Measurements from ENCODE around the gene FRMPD2. TPM values are rescaled to one million over a fixed set of nuclear protein-coding genes. Genes with fewer than 3 reads are reported as not detected.

FRMPD2 gene
- total RNA-seq, 1 experiment from 2014 or later, result 0.44 TPM

GRCh38 chr10:48248462-48248861 lies 26.0 kb downstream of the FRMPD2 start:
- Histone ChIP-seq H4K5ac (ENCODE audit: insufficient read length, low read depth, low read length) (no peak overlapping the region), H4K20me1 (ENCODE audit: control insufficient read depth, insufficient read depth, insufficient read length) (no peaks in the 10 kb centered on the region), H2AFZ (ENCODE audit: low read length) (no peak overlapping the region), H2BK15ac (ENCODE audit: low read depth, low read length) (no peak overlapping the region), H2BK20ac (ENCODE audit: low read depth, low read length, poor library complexity, severe bottlenecking) (no peak overlapping the region), H3K4me2 (ENCODE audit: insufficient read depth, insufficient read length, low read length) (no peak overlapping the region), H2BK12ac (ENCODE audit: insufficient read length, low read depth, low read length) (no peak overlapping the region), H2AK5ac (ENCODE audit: insufficient read length, low read length) (no peak overlapping the region), H3K27ac (ENCODE audit: insufficient read length, low read depth, low read length) (no peak overlapping the region), H3K9me3 (ENCODE audit: control insufficient read depth, low read depth, low read length) (no peaks in the 10 kb centered on the region), H3K27me3 (ENCODE audit: insufficient read depth, low read length) (no peaks in the 10 kb centered on the region), H2BK120ac (ENCODE audit: low read depth, low read length, poor library complexity, severe bottlenecking) (no peak overlapping the region), H3K4me1 (ENCODE audit: insufficient read depth, low read length) (peaks cover 2% of the 10 kb centered on the region; the same call in 1 of the 2 replicates), H3T11ph (ENCODE audit: low read length) (no peak overlapping the region), H2BK5ac (ENCODE audit: insufficient read length, low read length) (no peak overlapping the region), H3K79me2 (ENCODE audit: insufficient read depth, low read length) (no peaks in the 10 kb centered on the region), H3K79me1 (ENCODE audit: insufficient read depth, low read depth, low read length, poor library complexity, severe bottlenecking) (no peaks in the 10 kb centered on the region), H3K14ac (ENCODE audit: insufficient read depth, low read length) (no peak overlapping the region), H4K8ac (replicated peaks; ENCODE audit: insufficient read length, low read depth, low read length) (no peak overlapping the region), H3K9ac (ENCODE audit: extremely low read depth, insufficient read length, low read length) (no peak overlapping the region), H4K91ac (ENCODE audit: insufficient read length, low read depth, low read length) (no peak overlapping the region), H3K4ac (ENCODE audit: low read depth, low read length) (no peak overlapping the region), H3K23ac (ENCODE audit: insufficient read length, low read depth, low read length) (no peak overlapping the region), H3K56ac (ENCODE audit: insufficient read length, low read depth, low read length) (no peak overlapping the region), H3K23me2 (ENCODE audit: insufficient read length, low read depth, low read length, poor library complexity, severe bottlenecking) (no peaks in the 10 kb centered on the region), H3K18ac (ENCODE audit: insufficient read length, low read depth, low read length) (no peak overlapping the region)
- no peak for DNase-seq
- no CpG with 5 or more reads among the region's 2 CpGs for WGBS (ENCODE audit: extremely low coverage, insufficient read length, low lambda C conversion rate)
- no peak for TF ChIP-seq CTCF (conservative IDR thresholded peaks at IDR 0.05)
- Mint-ChIP-seq H3K9me3 (no peaks in the 10 kb centered on the region), H3K4me3 (no peak overlapping the region), H3K4me1 (peaks cover 21 to 28% of the 10 kb centered on the region in 2 experiments), H3K27me3 (ENCODE audit: low read depth) (no peaks in the 10 kb centered on the region), H3K36me3 (ENCODE audit: insufficient read depth in 1 of 3, low read depth in 3 of 3) (no peaks in the 10 kb centered on the region), H3K27ac (no peak overlapping the region)

All from H9 (cell line).